Endodermal cell (in vitro differentiated cells): ENCODE measurements around the gene ERBB4. TPM values are rescaled to one million over a fixed set of nuclear protein-coding genes. Genes with fewer than 3 reads are reported as not detected.

Experiments
- DNase-seq: peaks from one replicate; pipeline ENCODE4 v3.0.0-alpha.2; 2017
- H3K27ac ChIP-seq: 2 replicates; pipeline ENCODE4 v1.5.1; 2013; ENCODE audit warnings: mild to moderate bottlenecking, low read depth, low read length, moderate library complexity
- H3K27me3 ChIP-seq: 2 replicates; pipeline ENCODE4 v1.6.1; 2013; ENCODE audit warnings: mild to moderate bottlenecking, low read length, moderate library complexity; ENCODE audit not compliant: insufficient read depth, control insufficient read depth, poor library complexity, severe bottlenecking
- H3K36me3 ChIP-seq: 2 replicates; pipeline ENCODE4 v1.7.0; 2013; ENCODE audit warnings: mild to moderate bottlenecking, low read length, moderate library complexity; ENCODE audit not compliant: control insufficient read depth, insufficient read depth
- H3K4me1 ChIP-seq: one replicate; pipeline ENCODE4 v1.7.0; 2013; ENCODE audit warnings: low read length; ENCODE audit not compliant: control insufficient read depth, insufficient read depth
- H3K4me3 ChIP-seq: 2 replicates; pipeline ENCODE4 v1.5.1; 2013; ENCODE audit warnings: mild to moderate bottlenecking, low read length, moderate library complexity
- H3K9ac ChIP-seq: 2 replicates; pipeline ENCODE4 v1.6.1; 2013; ENCODE audit warnings: mild to moderate bottlenecking, low read length, moderate library complexity; ENCODE audit not compliant: poor library complexity, severe bottlenecking; ENCODE audit errors: extremely low read depth
- H3K9me3 ChIP-seq: 2 replicates; pipeline ENCODE4 v1.6.1; 2013; ENCODE audit warnings: mild to moderate bottlenecking, low read length, moderate library complexity; ENCODE audit not compliant: control insufficient read depth
- H3K27ac Mint-ChIP-seq: 2 replicates; pipeline ENCODE4 v1.8.0; 2020; ENCODE audit warnings: mixed read lengths
- H3K27me3 Mint-ChIP-seq: 2 replicates; pipeline ENCODE4 v1.8.0; 2021; ENCODE audit warnings: mild to moderate bottlenecking, mixed read lengths; ENCODE audit not compliant: insufficient read depth
- H3K36me3 Mint-ChIP-seq: 2 replicates; pipeline ENCODE4 v1.8.0; 2020; ENCODE audit warnings: low read depth, mixed read lengths
- H3K4me1 Mint-ChIP-seq: 2 replicates; pipeline ENCODE4 v1.8.0; 2020; ENCODE audit warnings: mixed read lengths
- H3K4me3 Mint-ChIP-seq: 2 replicates; pipeline ENCODE4 v1.8.0; 2020; ENCODE audit warnings: mild to moderate bottlenecking, moderate library complexity, mixed read lengths
- H3K9me3 Mint-ChIP-seq: 2 replicates; pipeline ENCODE4 v1.8.0; 2020; ENCODE audit warnings: mild to moderate bottlenecking, mixed read lengths
- WGBS, 2 experiments: methylation state at CpG; one replicate each; pipeline versions ENCODE4 v1.1.5 to v1.1.7; 2013; ENCODE audit warnings: missing lambda C conversion rate in 2 of 2, mixed read lengths in 1 of 2; ENCODE audit not compliant: insufficient coverage in 1 of 2, insufficient read length in 1 of 2; 5-methylcytosine and 5-hydroxymethylcytosine counted together
- total RNA-seq, 2 donors: library from RNA; stranded (reverse); fragmentation: NEBNext Ultra II Directional in 1 of 2; extraction: Animal tissue kit (Norgen Biotek cat#: 25700) in 1 of 2; gene quantifications; 2 replicates in 1 of 2; 3 replicates in 1 of 2; pipeline ENCODE4 v1.2.1, GENCODE V29; 2021
- TF ChIP-seq, protein P1 (sequence below): fragments of 200-600 bp; sonication (generic); conservative IDR thresholded peaks from 2 replicates; pipeline ENCODE4 v1.5.0; 2021; ENCODE audit warnings: antibody characterized with exemption, mild to moderate bottlenecking

The ERBB4 gene
- total RNA-seq, 2 donors from 2014 or later, result 154 to 158 TPM

- 92 to 94% methylated on average over 2 of the region's 2 CpGs for WGBS, 2 experiments
These were observed 873.3 kb downstream of the ERBB4 start for GRCh38 chr2:211665299-211665698.

GRCh38 chr2:211664321-211664720 is 874.3 kb downstream of the ERBB4 start:
- Mint-ChIP-seq H3K27ac (peak overlapping the region; percentile 67), H3K36me3 (no peaks in the 10 kb centered on the region), H3K9me3 (no peaks in the 10 kb centered on the region), H3K4me3 (no peak overlapping the region), H3K27me3 (no peaks in the 10 kb centered on the region), H3K4me1 (peaks cover 13% of the 10 kb centered on the region)
- Histone ChIP-seq H3K9ac (no peak overlapping the region), H3K4me1 (no peaks in the 10 kb centered on the region), H3K36me3 (no peaks in the 10 kb centered on the region), H3K27ac (no peak overlapping the region), H3K27me3 (no peaks in the 10 kb centered on the region), H3K4me3 (no peak overlapping the region), H3K9me3 (no peaks in the 10 kb centered on the region)
- no peak for DNase-seq
- TF ChIP-seq, protein P1, sequence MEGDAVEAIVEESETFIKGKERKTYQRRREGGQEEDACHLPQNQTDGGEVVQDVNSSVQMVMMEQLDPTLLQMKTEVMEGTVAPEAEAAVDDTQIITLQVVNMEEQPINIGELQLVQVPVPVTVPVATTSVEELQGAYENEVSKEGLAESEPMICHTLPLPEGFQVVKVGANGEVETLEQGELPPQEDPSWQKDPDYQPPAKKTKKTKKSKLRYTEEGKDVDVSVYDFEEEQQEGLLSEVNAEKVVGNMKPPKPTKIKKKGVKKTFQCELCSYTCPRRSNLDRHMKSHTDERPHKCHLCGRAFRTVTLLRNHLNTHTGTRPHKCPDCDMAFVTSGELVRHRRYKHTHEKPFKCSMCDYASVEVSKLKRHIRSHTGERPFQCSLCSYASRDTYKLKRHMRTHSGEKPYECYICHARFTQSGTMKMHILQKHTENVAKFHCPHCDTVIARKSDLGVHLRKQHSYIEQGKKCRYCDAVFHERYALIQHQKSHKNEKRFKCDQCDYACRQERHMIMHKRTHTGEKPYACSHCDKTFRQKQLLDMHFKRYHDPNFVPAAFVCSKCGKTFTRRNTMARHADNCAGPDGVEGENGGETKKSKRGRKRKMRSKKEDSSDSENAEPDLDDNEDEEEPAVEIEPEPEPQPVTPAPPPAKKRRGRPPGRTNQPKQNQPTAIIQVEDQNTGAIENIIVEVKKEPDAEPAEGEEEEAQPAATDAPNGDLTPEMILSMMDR, result no peak
- 75 to 100% methylated on average over 1 of the region's 2 CpGs for WGBS, 2 experiments

More at GRCh38 chr2:211665299-211665698, 873.3 kb downstream of the ERBB4 start:
- peaks cover 13% of the 10 kb centered on the region for H3K4me1 Mint-ChIP-seq
- no peaks in the 10 kb centered on the region for H3K4me1 ChIP-seq
- no peak overlapping the region for H3K27ac ChIP-seq
- no peak overlapping the region for H3K4me3 ChIP-seq
- no peaks in the 10 kb centered on the region for H3K9me3 Mint-ChIP-seq
- H3K9me3 ChIP-seq, result no peaks in the 10 kb centered on the region
- no peaks in the 10 kb centered on the region for H3K27me3 ChIP-seq
- TF ChIP-seq, protein P1, result no peak
- DNase-seq, result no peak
- no peaks in the 10 kb centered on the region for H3K36me3 ChIP-seq
- H3K36me3 Mint-ChIP-seq, result no peaks in the 10 kb centered on the region
- no peak overlapping the region for H3K4me3 Mint-ChIP-seq
- no peaks in the 10 kb centered on the region for H3K27me3 Mint-ChIP-seq
- H3K27ac Mint-ChIP-seq, result no peak overlapping the region
- H3K9ac ChIP-seq, result no peak overlapping the region

GRCh38 chr2:211654211-211654780 is 884.3 kb downstream of the ERBB4 start:
- no peak overlapping the region for H3K4me3 Mint-ChIP-seq
- H3K9me3 Mint-ChIP-seq, result no peaks in the 10 kb centered on the region
- Histone ChIP-seq H3K4me3 (no peak overlapping the region), H3K9me3 (no peaks in the 10 kb centered on the region), H3K27me3 (no peaks in the 10 kb centered on the region), H3K36me3 (no peaks in the 10 kb centered on the region), H3K27ac (no peak overlapping the region), H3K4me1 (no peaks in the 10 kb centered on the region), H3K9ac (no peak overlapping the region)
- DNase-seq, result no peak
- H3K4me1 Mint-ChIP-seq, result peaks cover 2% of the 10 kb centered on the region
- WGBS, 2 experiments, result 84% methylated on average over 2 of the region's 3 CpGs; no CpG with 5 or more reads in 1 of the 2 experiments
- no peaks in the 10 kb centered on the region for H3K27me3 Mint-ChIP-seq
- TF ChIP-seq, protein P1, result no peak
- H3K27ac Mint-ChIP-seq, result no peak overlapping the region
- no peaks in the 10 kb centered on the region for H3K36me3 Mint-ChIP-seq
